Panc1 (cell line): ENCODE measurements around the gene IGLON5. TPM values are rescaled to one million over a fixed set of nuclear protein-coding genes. Genes with fewer than 3 reads are reported as not detected.

Experiments used
- ATAC-seq: fragments of 200-7000 bp; cut with Tn5 transposase; 2 replicates; pipeline ENCODE4 v1.9.1; 2020; ENCODE audit warnings: mild to moderate bottlenecking, moderate library complexity
- BruUV-seq: library from RNA; stranded (reverse); fragments of 400-500 nt; replicated peaks from 2 replicates; lab custom pipeline; 2021; lab: Mats Ljungman, UMichigan
- CTCF ChIA-PET: fragments of 300-600 bp; sonication (Branson Sonifier 250); formaldehyde crosslinking; loops from one replicate; lab custom pipeline; 2022; ENCODE audit warnings: antibody characterized with exemption; lab: Charles Lee
- POLR2A ChIA-PET: fragments of 300-600 bp; sonication (Branson Sonifier 250); formaldehyde crosslinking; loops from one replicate; lab custom pipeline; 2022; ENCODE audit warnings: antibody characterized with exemption; lab: Charles Lee
- DNase-seq: peaks from one replicate; pipeline ENCODE4 v3.0.0-alpha.2; 2010; ENCODE audit warnings: low read depth, low spot score
- H3K27ac ChIP-seq: 2 replicates; pipeline ENCODE4 v1.5.1; 2011; ENCODE audit warnings: mild to moderate bottlenecking, low read length, inconsistent platforms
- H3K27me3 ChIP-seq: fragments of 200-500 bp; sonication (Bioruptor generic); 2 replicates; pipeline ENCODE4 v1.6.0; 2014; ENCODE audit warnings: low read length, inconsistent platforms; ENCODE audit not compliant: control insufficient read depth, insufficient read depth
- H3K36me3 ChIP-seq: fragments of 200-500 bp; sonication (Bioruptor generic); 2 replicates; pipeline ENCODE4 v1.5.1; 2014; ENCODE audit warnings: inconsistent platforms, mild to moderate bottlenecking, low read length, moderate library complexity; ENCODE audit not compliant: control insufficient read depth, insufficient read depth
- H3K4me1 ChIP-seq: 2 replicates; pipeline ENCODE4 v1.5.1; 2011; ENCODE audit warnings: inconsistent platforms, mild to moderate bottlenecking, low read length, moderate library complexity; ENCODE audit not compliant: control insufficient read depth, insufficient read depth
- H3K4me3 ChIP-seq, 2 experiments: 2 replicates each; pipeline ENCODE4 v1.5.1; 2011 to 2012; ENCODE audit warnings: low read depth in 2 of 2, low read length in 2 of 2, mild to moderate bottlenecking in 2 of 2, inconsistent platforms in 1 of 2, moderate library complexity in 1 of 2
- H3K9me3 ChIP-seq: fragments of 200-500 bp; sonication (Bioruptor generic); 2 replicates; pipeline ENCODE4 v1.5.1; 2014; ENCODE audit warnings: low read depth, mild to moderate bottlenecking, inconsistent platforms, low read length, moderate library complexity; ENCODE audit not compliant: control insufficient read depth, insufficient read depth
- POLR2AphosphoS5 ChIP-seq: IDR thresholded peaks from 2 replicates; pipeline ENCODE4 v1.6.1; 2012; ENCODE audit warnings: mild to moderate bottlenecking, low read depth, low read length, moderate library complexity
- SIN3A ChIP-seq: IDR thresholded peaks from 2 replicates; pipeline ENCODE4 v1.6.1; 2012; ENCODE audit warnings: low read depth, mild to moderate bottlenecking, low read length, moderate library complexity, borderline replicate concordance; ENCODE audit not compliant: insufficient read depth
- TCF7L2 ChIP-seq: IDR thresholded peaks from 2 replicates; pipeline ENCODE4 v1.6.1; 2011; ENCODE audit warnings: mild to moderate bottlenecking, low read depth, low read length, inconsistent platforms
- in situ Hi-C: cut with HindIII; loops from 2 replicates; pipeline ENCODE4 v1.10.0; 2016; ENCODE audit warnings: low sequenced_read_pairs, low pct_unique_long_range_greater_than_20kb
- intact Hi-C: fragments of 100-400 bp; cut with micrococcal nuclease; formaldehyde crosslinking; loops from one replicate; pipeline ENCODE4 v1.10.0; 2022; ENCODE audit not compliant: unreplicated experiment
- total RNA-seq: library from RNA; stranded (reverse); gene quantifications from one replicate; pipeline ENCODE4 v1.2.1, GENCODE V29; 2021; ENCODE audit not compliant: unreplicated experiment
- TF ChIP-seq, protein P1 (sequence below): fragments of 450-650 bp; IDR thresholded peaks from 2 replicates; pipeline ENCODE4 v1.5.1; 2017; ENCODE audit warnings: mild to moderate bottlenecking
- TF ChIP-seq, protein P2 (sequence below), 2 experiments: IDR thresholded peaks; 2 replicates each; pipeline ENCODE4 v1.6.1; 2011 to 2012; ENCODE audit warnings: low read depth in 2 of 2, control low read depth in 1 of 2, low read length in 1 of 2, mild to moderate bottlenecking in 1 of 2, moderate library complexity in 1 of 2; ENCODE audit not compliant: insufficient read depth in 1 of 2

The IGLON5 gene
- total RNA-seq, 1 experiment from 2014 or later = 0.13 TPM

DNA sequence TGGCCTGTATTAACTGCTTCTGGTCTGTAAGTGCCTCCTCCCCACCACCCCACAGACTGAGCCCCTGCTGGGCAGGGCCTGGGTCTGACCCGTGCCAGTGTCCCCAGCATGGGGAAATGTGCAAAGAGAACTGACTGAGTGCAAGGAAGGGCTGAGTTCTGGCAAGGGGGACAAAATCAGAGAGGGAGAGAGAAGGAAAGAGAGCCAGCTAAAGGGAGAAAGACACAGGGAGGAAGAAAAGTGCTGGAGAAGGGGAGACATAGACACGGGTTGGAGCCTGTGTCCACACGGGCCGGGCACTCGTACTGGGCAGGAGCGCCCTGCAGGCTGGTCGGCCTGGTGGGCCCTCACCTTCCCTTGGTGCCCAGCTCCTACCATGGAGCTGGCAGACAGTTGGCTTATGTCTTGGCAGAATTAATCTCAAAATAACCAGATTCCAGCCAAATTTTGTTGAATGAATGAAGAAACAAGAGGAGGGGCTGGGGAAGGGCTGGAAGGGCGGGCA lies 59.8 kb downstream of the IGLON5 start:
- BruUV-seq = no TSS peak
- peaks cover 3% of the 10 kb centered on the region; the same call in 1 of the 2 replicates for H3K36me3 ChIP-seq
- no peak overlapping the region for H3K27ac ChIP-seq
- intact Hi-C loops (no loop called here), in situ Hi-C loops (no loop called here)
- CTCF ChIA-PET = no interaction called here
- DNase-seq (no peak), ATAC-seq (no peak)
- 0 out of 2 replicates have a peak, but pooled peaks cover 4% of the 10 kb centered on the region for H3K4me1 ChIP-seq
- TF ChIP-seq SIN3A (no peak), POLR2AphosphoS5 (no peak), TCF7L2 (no peak)
- TF ChIP-seq, protein P1, sequence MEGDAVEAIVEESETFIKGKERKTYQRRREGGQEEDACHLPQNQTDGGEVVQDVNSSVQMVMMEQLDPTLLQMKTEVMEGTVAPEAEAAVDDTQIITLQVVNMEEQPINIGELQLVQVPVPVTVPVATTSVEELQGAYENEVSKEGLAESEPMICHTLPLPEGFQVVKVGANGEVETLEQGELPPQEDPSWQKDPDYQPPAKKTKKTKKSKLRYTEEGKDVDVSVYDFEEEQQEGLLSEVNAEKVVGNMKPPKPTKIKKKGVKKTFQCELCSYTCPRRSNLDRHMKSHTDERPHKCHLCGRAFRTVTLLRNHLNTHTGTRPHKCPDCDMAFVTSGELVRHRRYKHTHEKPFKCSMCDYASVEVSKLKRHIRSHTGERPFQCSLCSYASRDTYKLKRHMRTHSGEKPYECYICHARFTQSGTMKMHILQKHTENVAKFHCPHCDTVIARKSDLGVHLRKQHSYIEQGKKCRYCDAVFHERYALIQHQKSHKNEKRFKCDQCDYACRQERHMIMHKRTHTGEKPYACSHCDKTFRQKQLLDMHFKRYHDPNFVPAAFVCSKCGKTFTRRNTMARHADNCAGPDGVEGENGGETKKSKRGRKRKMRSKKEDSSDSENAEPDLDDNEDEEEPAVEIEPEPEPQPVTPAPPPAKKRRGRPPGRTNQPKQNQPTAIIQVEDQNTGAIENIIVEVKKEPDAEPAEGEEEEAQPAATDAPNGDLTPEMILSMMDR = no peak
- TF ChIP-seq, protein P2, sequence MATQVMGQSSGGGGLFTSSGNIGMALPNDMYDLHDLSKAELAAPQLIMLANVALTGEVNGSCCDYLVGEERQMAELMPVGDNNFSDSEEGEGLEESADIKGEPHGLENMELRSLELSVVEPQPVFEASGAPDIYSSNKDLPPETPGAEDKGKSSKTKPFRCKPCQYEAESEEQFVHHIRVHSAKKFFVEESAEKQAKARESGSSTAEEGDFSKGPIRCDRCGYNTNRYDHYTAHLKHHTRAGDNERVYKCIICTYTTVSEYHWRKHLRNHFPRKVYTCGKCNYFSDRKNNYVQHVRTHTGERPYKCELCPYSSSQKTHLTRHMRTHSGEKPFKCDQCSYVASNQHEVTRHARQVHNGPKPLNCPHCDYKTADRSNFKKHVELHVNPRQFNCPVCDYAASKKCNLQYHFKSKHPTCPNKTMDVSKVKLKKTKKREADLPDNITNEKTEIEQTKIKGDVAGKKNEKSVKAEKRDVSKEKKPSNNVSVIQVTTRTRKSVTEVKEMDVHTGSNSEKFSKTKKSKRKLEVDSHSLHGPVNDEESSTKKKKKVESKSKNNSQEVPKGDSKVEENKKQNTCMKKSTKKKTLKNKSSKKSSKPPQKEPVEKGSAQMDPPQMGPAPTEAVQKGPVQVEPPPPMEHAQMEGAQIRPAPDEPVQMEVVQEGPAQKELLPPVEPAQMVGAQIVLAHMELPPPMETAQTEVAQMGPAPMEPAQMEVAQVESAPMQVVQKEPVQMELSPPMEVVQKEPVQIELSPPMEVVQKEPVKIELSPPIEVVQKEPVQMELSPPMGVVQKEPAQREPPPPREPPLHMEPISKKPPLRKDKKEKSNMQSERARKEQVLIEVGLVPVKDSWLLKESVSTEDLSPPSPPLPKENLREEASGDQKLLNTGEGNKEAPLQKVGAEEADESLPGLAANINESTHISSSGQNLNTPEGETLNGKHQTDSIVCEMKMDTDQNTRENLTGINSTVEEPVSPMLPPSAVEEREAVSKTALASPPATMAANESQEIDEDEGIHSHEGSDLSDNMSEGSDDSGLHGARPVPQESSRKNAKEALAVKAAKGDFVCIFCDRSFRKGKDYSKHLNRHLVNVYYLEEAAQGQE (IDR thresholded peaks at IDR 0.05; ENCODE audit: insufficient read depth in 1 of 2, low read depth in 2 of 2, low read length in 1 of 2) = no peak
- no peak overlapping the region for H3K4me3 ChIP-seq
- no peaks in the 10 kb centered on the region for H3K9me3 ChIP-seq
- POLR2A ChIA-PET = no interaction called here
- H3K27me3 ChIP-seq = no peaks in the 10 kb centered on the region

DNA sequence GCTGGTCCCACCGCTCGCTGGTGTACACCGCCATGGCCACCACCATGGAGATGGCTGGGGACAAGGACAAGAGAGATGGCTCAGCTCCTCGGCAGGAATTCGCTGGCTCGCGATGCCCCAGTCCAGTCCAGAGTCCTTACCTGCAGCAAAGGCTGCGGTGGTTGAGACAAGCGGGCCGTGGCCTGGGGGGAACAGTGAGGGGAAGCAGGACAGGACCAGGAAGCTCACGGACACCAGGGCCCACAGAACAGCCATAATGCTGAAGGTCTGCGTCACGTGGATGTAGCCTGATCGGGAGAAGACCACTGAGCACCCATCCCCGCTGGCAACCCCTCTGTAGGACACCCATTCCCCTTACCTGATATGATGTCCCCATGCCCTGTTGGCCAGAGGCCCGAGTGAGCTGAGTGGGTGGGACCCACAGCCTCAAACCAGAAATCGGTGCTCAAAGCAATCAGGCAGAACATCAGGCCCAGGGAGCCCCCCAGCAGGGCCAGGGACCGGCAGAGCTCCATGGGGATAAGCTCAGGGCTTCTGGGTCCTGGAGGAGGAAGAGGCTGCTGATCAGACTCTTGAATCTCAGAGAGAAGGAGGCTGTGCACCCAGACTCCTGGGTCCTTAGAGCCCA lies 60.7 kb downstream of the IGLON5 start:
- POLR2A ChIA-PET = no interaction called here
- CTCF ChIA-PET = no interaction called here
- Histone ChIP-seq H3K27me3 (no peaks in the 10 kb centered on the region), H3K36me3 (no peaks in the 10 kb centered on the region), H3K4me3 (no peak overlapping the region), H3K27ac (no peak overlapping the region), H3K9me3 (no peaks in the 10 kb centered on the region), H3K4me1 (0 out of 2 replicates have a peak, but pooled peaks cover 4% of the 10 kb centered on the region)
- BruUV-seq = no TSS peak
- DNase-seq (no peak), ATAC-seq (no peak)
- TF ChIP-seq SIN3A (no peak), TCF7L2 (no peak), POLR2AphosphoS5 (no peak)
- TF ChIP-seq, protein P2 (IDR thresholded peaks at IDR 0.05; ENCODE audit: insufficient read depth in 1 of 2, low read depth in 2 of 2, low read length in 1 of 2) = no peak
- intact Hi-C loops (no loop called here), in situ Hi-C loops (no loop called here)
